ENCODE results near the gene ARHGEF38.
"Not testable (repeated sequence)": the region's sequence is repeated elsewhere in the genome, so short reads cannot be mapped to it uniquely, and the experiment has no call there.

- not testable (repeated sequence) for TF ChIP-seq CTCF, POLR2A (IDR thresholded peaks at IDR 0.05)
Observed at GRCh38 chr4:105729895-105730294, 177.5 kb downstream of the ARHGEF38 start.

All from uterus (tissue), 2 donors.